HG02981 (cell line): ENCODE data around the gene ADCY2.
"Not testable (repeated sequence)": the region's sequence is repeated elsewhere in the genome, so short reads cannot be mapped to it uniquely, and the experiment has no call there.

ENCODE experiments used
- ATAC-seq: cut with Tn5 transposase; IDR thresholded peaks from one replicate; pipeline ENCODE4 v1.9.1; 2021; ENCODE audit warnings: mild to moderate bottlenecking, moderate library complexity; ENCODE audit not compliant: unreplicated experiment

Gene ADCY2

DNA sequence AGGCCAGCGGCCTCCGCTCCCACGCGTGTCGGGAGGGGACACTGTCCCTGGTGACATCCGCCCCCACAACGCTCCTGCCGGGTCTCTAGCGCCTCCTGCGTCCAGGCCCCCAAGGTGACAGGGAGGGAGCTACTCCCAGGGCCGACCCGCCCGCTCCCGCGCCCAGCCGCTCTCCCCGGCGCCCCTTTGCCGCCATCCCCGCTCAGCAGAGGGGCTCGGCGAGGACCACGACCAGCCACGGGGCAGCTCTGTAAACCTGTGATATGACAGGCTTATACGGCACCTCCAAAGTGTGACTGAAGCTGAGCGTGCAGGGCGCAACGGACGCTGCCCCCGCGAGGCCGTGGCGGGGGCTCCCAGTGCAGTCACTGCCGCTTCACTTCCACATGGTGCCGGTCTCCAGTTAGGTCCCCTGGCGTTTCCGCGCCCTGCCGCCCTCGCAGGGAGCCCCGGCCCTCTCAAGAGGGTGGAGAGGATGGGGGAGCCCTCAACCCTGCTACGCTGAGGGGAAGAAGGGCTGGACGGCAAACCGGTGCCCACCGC, 978 bp upstream of the ADCY2 start:
- no peak for ATAC-seq

DNA sequence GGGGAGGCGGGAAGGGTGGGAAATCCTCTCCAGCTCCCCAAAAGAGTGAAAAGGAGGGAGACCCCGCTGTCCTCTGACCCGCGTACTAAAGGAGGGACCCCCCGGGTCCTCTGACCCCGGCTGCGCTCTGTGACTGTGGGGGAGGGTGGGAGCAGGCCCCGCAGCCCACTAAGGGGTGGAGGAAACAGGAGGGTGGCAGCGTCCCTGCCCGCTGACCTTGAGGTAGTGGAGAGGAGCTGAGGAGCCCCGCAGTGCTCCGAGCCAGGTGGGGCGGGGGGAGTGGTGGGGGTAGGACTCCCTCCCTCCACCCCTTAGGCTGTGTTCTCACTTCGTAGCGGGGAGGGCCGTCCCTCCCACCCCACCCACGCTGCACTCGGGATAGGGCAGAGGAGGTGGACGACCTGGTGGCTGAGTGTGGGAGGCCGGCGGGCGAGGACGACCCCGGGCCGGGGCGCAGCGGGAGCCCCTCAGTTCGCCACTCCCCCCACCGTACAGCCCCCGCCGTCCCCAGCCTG, 449 bp upstream of the ADCY2 start:
- no peak for ATAC-seq

DNA sequence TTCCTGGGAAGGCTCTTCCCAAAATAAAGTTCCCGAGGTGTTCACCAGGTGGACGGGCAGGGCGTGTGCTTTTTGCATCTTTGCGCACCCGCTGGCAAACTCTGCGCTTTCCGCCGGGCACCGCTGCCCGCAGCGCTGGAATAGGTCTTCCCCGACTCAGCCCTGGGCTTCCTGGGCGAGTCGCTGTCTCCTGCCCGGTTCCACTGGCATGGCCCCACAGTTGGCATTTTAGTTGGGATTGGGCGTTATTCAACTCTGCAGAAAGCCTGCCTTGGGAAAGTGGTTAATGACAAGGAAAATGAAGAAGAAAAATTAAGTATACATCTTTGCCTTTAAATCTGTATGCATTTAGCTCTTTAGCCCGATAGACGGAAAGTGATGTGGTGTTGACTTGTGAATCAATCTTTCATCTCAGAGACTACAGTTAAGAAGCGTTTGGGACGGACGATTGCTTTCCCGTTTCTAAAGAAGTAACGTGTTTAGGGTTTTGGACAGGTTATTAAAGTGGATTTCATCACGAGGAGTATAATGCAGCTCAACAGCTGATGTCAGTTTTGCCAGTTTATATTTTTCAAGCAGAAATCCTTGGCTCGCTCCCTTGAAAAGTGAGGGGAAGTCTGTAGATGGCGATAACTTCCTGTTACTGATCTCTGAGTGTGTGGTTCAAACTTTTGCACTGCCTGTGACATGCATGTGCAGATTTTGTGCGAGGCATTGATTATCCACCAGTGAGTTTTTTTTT, 946 bp downstream of the ADCY2 start:
- ATAC-seq: no peak

DNA sequence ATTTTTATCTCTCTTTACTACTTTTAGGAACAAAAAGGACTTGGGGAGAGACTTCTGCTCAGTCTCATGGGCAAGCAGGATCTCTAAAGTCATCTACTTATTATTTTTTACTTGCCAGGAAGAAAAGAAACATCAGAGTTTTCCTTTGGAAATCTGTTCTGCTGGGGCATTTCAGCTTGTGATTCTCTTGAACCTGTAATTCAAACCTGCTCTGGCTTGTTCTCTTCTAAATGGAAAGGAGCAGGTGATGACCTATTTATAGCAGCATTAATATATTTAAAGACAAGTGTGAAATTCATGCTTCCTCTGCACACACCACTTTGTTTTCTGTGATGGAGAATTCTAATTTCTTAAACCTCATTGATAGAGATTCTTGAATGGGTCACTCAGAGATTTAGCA, 2.0 kb downstream of the ADCY2 start:
- ATAC-seq: no peak

DNA sequence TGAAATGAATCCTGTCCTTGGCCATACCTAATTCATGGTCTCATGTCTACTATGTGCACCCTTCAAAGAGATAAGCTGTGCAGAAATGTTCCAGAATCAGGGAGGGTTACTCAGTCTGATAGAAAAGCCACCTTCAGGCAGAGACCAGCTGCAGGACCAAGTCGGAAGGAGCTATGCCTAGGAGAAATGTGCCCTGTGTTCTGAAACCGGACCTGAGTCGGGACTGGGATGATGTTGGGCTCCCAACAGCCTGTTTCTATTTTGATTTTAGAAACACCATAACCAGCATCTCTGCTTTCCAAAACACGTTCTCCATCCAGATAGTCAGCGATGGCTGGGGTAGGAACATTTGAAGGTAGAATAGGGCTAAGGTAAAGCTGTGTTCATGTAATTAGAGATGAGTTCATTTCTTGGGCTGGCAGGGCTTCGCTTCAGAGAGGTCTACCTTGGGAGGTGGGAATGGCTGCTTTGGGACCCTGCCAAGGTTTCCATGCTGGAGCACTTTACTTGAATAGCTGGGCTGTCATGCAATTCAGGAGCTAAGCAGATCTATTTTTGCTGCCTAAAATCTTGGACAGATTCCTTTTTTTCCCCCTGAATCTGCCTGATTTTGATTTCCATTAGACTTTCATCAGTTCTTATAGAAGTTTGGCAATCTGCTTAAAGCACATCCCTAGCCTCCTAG, 2.8 kb downstream of the ADCY2 start:
- no peak for ATAC-seq

DNA sequence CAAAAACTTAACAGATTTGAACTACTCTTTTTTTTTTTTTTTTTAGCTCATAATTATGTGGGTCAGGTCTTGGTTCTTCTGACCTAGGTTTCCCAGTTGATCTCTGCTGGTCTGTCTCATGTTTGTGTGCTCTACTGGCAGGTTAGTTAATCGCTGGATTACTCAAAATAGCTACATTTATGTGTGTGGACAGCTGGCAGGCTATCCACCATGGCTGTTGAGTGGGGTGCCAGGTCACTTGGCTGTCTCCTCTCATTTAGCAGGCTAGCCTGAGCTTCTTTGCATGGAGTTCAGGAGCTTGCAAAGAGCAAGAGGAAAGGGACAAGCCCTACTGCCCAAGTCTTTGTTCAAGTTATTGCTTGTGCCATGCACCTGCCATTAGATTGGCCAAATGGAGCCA, 9.3 kb downstream of the ADCY2 start:
- no peak for ATAC-seq

DNA sequence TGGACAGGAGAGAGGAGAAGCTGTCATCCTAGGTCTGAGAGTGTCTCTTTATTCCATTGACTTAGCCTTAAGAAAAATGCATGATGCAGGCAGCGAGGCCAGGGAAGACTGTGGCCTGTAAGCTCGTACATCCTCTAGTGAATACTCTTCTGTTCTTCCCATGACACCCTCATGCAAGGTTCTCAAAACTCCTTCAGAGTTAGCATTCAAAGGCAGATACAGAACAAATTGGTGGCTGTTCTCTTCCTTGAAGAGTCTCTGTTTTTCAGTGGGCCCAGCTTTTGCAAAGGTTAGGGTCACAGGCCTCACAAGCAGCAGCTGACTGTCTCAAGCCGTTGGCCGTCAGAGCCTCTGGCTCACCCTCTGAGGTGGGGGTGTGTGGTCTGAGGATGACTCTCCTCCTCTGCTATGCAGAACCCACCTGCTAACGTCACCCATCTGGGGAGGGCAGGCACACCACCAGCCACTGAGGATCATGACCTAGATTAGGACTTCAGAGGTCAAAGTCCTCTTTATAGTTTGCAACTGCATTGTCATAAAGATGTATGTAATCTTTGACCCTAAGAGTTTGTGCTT, 15.1 kb downstream of the ADCY2 start:
- no peak for ATAC-seq

DNA sequence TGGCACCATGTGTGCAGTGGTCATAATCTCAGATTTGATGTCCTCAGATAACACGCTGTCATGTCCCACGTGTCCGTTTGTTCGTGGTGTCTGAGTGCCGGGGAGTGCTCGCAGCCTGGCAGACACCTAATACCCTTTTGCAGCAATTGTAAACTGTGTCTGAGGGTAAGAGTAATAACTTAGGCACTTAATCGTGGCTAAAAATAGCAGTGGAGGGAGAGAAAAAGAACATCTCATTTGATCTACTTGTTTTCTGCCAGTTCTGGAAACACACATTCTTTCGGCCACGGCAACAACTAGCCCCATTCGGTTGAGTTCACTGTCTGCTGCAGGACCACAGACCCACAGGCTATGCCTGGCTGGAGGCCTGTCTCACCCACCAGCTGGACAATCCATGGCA, 16.5 kb downstream of the ADCY2 start:
- ATAC-seq: no peak

DNA sequence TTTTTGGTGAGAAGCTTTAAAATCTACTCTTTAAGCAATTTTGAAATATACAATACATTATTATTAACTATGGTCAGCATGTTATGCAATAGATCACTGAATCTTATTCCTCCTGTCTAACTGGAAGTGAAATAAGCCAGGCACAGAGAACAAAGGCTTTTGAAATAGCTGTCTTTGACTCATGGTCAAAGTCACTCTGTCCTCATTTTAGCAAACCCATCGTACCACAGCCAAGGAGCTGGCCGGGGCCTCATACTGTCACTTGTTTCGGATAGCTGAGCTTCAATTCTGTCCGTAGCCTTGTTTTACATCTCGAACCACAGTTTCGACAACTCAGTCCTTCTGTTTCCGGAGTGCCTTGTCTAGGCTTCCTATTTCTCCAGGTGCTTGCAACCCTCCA, 19.2 kb downstream of the ADCY2 start:
- no peak for ATAC-seq

DNA sequence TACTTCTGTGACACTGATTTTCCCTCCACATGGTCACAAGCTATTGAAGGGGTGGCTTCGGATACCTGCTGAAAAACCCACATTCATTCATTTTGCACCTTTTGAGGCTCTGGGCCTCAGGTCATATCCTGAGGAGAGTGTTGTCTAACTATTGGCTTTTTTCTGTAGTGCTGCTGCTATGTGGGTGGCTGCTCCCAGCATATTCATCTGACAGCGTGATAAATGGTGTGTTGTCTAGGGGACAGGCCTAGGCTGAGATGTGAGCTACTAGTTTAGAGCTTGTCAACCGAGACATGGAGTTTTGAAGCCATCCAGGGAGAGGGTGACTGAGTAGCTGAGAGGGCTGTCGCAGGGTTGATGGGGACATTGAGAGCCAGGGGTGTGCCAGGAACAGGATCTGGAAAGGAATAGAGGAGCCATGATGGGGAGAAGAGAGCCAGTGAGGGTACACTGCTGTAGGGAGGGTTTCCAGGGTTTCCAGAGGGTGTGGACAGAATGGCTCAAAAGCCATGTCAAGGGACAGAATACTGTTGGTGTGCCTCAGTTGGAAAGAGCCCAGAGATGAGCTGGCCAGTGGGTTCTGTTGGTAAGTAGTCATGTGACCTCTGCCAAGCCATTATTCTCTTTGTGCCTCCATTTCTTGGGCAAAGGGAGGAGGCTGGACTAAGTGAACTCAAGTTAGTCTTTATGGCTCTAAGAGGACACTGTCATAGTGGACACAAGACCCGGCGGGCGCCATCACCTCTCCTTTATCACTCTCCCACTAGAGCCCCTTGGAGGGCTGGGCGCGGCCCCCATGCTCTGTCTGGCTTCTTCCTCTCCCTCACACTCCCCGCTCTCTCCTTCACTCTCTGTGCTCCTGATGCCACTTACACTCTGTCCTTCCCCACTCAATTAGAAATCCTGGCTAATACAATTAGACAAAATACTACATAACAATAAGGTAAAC, 19.9 kb downstream of the ADCY2 start:
- ATAC-seq: no peak

DNA sequence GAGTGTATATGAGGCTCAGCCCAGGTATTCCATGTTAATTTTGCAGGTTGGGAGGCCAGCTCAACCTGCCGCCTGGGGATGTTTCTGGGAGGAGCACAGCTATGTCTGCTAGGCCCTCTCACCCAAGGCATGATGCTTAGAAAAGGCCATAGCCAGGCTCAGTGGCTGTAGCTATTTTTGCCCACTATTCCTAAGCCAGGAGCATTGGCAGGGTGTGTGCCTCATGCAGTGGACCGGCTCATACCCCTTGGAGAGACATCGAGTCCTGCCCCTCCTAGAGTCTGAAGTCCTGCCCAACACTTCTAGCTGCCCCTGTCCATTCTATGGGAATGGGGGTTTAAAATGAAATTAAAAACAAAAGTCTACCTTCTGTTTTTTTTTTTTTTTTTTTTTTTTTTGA, 22.3 kb downstream of the ADCY2 start:
- no peak for ATAC-seq

DNA sequence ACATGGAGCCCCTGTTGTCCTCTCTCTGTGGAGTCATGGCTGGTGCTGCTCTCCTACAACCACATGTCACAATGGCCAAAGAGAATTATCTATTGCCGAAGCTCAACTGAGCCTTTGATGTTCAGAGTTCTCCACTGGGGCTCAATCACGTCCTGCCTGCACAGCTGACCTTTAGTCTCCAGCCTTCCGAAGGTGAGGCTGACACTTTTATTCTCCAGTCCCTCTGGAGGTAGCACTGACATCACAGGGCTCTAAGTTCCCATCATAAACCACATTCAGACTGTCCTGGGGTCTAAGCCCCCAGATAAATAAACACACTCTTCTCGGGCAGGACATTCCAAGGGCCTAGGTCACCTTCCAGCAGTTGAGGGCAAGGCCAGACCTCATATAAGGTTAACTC, 23.4 kb downstream of the ADCY2 start:
- ATAC-seq: no peak

DNA sequence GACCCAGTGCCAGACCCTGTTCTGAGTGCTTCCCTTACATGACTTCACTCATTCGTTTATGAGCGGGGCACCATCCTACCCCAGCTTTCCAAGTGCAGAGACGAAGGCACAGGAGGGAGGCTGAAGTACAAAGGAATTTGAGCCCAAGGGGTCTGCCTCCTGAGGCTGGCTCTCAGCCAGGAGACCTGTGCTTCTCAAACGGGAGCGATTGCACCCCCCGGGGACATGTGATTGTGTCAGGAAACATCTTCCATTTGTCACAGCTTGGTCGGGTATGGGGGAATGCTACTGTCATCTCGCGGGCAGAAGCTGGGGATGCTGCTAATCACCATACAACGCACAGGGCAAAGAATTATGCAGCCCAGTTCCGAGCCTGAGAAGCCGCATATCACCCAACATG, 23.9 kb downstream of the ADCY2 start:
- ATAC-seq: no peak

DNA sequence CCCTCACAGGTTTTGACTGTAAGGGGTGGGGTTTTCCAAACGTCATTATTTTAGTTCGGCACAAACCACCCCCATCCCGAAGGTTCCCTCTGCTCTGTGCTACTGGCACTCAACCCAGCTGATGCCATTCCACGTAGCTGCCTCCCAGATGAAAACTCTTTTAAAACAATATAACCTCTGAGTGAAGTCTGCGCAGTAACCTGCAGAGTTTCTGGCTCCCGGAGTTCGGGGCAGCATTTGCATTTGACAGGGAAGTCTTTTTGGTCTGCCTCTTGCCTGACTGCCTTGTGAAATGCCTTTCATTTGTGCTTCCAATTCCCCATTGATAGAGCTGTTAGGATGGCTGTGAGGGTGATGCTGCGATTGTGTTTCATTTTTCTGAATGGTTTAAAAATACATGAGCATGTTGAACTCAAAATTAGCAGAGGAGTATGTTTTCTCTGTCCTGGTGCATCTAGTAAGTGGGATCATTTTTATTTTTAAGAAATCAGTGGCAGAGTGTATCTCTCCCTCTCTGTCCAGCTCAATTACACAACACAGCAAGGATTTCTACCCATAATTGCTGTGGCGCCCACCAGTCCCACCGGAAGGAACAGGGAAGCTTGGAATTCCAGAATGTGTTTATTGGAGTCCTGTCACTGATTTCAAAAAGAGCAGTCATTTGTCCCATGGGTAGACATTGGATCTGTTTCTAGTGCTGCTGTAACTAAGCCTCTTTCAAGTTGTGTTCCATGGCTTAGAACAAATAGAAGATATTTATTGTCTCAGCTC, 24.8 kb downstream of the ADCY2 start:
- ATAC-seq: no peak

DNA sequence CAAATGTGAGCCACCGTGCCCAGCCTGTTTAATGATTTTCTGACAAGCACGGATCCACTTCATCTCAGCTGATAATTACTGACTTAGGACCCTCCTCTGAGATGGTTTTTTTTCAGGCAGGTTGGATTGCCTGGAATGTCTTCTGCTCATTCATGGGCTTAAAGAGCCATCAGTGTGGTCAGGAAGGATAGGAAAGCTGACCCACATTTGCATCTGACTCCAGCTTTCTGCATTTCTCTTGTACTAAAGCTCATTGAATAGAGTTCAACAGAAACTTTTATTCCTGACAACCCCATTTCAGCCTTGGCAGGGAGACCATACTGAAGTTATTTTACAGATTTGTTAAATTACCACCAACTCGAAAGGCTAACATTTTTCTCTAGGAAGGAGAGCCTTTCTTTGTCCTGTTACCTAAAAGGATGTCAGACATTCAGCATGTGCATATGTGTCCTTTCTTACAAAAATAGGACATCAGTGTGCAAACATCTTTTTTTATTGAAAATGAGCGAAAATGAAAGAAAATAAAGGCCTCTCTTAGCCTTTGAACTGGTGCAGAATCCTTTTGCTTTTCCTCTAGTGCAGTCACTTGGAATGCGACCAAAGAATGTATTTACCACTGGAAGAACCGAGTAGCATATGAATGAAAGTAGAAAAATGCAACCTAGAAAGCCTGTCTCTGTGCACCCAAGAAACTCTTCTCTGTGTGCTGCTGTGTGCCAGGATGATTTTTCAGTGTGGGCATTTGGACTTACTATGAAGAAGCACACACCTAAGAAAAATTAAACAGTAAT, 26.6 kb downstream of the ADCY2 start:
- ATAC-seq: no peak

DNA sequence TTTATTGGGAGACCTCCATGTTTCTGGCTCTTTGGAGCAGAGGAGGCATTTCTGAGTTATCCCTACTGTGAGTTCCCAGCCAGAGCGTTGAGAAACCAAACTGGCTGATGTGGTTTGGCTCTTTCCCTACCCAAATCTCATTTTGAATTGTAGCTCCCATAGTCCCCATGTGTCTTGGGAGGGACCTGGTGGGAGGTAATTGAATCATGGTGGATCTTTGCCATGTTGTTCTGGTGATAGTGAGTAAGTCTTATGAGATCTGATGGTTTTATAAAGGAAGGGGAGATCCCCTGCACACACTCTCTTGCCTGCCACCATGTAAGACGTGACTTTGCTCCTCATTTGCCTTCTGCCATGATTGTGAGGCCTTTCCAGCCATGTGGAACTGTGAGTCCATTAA, 27.3 kb downstream of the ADCY2 start:
- not testable (repeated sequence) for ATAC-seq

DNA sequence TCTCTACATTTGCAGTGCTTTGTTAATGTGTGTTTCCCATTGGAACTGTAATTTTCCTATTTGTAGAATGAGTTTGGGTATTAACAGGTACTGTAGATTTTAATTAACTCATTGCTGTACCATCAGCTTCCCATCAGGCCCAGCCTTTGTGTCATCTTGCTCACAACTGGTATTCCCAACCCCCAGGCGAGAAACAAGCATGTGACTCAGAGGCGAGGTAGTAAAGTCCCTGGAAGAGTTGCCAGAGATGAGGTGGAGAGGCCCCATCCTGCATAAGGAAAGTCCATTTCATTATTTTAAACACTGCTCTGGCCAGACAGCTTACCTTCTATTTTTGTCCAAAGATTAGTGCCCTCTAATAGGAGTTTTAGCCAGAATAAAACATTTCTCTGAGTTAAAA, 29.9 kb downstream of the ADCY2 start:
- ATAC-seq: no peak

DNA sequence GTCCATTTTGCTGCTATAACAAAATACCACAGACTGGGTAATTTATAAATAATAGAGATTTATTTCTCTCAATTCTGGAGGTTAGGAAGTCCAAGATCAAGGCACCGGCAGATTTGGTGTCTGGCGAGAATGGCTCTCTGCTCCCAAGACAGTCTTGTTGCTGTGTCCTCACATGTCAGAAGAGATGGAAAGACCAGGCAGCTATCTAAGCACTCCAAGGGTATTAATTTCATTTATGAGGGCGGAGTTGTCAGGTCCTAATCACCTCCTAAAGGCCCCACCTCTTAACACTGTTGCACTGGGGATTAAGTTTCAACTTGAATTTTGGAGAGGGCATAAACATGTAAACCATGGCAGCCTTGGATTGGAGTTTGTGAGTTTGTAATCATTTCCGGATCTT, 30.3 kb downstream of the ADCY2 start:
- no peak for ATAC-seq

DNA sequence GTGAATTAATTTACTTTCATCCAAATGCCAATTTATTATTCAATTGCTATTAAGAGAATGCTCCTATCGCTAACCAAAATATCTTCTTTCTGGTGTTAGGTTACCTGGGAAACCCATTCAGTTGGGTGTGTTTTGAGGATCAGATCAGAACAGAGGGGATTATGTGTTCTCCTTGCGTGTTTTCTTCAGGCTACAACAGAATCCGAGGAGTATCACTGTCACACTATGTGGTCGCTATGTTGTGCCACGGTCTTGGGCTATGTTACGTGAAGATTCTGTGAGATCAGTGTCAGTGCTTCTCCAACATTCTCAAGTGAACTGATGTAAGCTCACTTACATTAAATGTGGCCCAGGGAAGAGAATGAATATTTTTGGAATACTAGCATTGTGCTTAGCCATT, 39.0 kb downstream of the ADCY2 start:
- no peak for ATAC-seq
